Measurements from ENCODE around the gene DZIP1L.

The DZIP1L gene

GRCh38 chr3:138031536-138031935 lies 83.9 kb downstream of the DZIP1L start:
- DNase-seq: no peak

DNA sequence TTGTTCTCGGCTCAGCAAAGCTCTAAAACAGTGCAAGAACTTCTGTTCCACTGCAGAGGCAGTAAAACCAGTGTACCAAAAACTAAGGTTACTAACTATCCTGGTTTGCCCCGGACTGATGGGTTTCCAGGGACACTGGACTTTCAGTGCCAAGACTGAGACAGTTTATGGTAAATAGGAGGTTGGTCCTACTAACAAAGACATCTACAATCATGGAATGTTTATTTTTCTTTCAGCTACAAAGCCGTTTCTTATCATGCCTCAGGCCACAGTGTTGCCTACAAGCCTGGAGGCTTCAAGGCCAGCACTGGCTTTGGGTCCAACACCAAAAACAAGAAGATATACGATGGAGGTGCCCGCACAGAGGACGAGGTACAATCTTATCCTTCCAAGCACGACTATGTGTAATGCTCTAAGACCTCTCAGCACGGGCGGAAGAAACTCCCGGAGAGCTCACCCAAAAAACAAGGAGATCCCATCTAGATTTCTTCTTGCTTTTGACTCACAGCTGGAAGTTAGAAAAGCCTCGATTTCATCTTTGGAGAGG lies 84.6 kb downstream of the DZIP1L start:
- no peak for DNase-seq

DNA sequence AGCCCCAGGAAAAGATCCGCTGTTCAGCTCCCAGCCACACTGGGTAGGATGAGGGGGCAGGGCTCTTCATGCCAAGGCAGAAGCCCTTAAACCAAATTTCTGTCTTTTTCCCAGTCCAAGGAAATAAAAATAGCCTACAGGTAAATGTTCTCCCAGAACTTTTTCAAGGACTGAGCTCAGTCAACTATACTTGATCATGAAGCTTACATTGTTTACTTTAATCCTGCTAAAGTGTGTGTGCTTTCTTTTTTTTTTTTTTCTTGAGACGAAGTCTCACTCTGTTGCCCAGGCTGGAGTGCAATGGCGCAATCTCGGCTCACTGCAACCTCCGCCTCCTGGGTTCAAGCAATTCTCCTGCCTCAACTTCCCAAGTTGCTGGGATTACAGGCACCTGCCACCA lies 87.6 kb downstream of the DZIP1L start:
- DNase-seq: no peak

- DNase-seq: no peak
Measured at GRCh38 chr3:138025553-138025952, 89.9 kb downstream of the DZIP1L start.

DNA sequence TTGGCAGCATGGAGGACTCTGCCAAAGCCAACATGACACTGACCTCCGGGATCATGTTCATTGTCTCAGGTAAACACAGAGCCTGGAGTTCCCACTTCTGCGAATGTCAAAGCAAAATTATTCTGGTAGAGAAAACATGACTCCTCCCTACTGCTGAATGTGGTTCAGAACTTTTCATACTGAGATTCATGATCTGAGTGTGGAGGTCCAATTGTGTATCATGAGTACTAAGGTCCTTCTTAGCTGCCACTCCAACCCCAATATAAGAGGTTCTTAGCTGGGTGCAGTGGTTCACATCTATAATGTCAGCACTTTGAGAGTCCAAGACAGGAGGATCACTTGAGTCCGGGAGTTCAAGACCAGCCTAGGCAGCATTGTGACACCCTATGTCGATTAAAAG lies 91.7 kb downstream of the DZIP1L start:
- no peak for DNase-seq

DNA sequence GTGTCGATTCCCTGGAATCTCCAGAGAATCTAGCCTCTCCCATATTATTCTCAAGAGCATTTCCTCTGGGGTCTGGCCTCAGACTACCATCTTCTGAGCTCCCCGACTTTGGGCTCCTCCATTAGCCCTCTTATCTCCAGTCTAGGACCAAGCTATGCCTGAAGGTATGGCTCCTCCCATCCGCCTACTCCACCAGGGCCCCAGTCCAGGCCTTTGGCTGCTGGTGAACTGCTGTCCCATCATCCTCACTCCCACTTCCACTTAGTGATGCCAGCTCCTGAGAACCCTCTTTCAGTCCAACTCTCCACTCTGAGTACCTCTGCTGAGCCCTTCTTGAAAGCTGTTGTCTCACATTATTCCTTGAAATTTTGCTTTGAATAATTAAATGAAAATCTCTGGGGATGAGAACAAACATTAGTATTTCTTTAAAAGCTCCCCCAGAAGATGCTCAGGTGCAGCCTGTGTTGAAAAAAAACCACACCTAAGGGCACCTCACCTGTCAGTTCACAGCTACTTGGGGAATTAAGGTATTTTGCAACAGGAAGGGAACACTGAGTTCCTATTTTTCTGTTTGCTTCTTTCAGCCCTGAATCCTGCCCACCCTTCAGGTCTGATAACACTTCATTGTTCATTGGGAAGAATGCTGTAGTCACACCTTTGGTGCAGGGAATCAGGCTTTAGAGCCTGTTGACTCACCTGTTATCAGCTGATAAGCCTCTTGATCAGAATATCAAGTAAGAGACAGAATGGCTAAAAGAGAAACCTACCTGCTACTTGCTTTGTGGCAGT lies 95.9 kb downstream of the DZIP1L start:
- DNase-seq: no peak

- no peak for DNase-seq
Measured at GRCh38 chr3:138016065-138016464, 99.3 kb downstream of the DZIP1L start.

DNA sequence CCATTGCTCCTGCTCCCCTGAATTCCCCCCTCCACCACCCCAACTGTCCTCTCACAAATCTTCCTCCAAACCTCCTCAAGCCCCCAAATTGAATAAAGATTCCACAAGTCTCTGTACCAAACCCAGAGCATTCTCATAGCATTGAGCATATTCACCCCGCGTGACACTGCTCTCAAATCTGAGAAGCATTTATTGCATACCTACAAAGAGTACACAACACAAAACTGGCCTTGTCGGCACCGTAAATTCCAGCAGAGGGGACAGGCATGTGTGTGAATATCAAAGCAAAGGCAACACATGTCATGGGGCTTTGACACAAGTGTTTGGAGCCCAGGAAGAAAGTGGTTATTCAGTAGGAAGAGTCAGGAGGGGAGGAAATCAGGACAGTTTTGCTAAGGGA lies 102.9 kb downstream of the DZIP1L start:
- DNase-seq: no peak
